Mammary epithelial cell (primary cell): ENCODE results near the gene PIGB.

Experiments used
- CTCF ChIP-seq, 2 donors: IDR thresholded peaks in 1 of 2; conservative IDR thresholded peaks in 1 of 2; 2 replicates each; pipeline ENCODE4 v1.5.1; 2011 to 2012; ENCODE audit warnings: inconsistent platforms in 2 of 2, low read length in 2 of 2, mild to moderate bottlenecking in 2 of 2, control low read depth in 1 of 2, low read depth in 1 of 2; ENCODE audit not compliant: insufficient read depth in 1 of 2; ENCODE audit errors: extremely low read depth in 1 of 2
- EZH2 ChIP-seq: IDR thresholded peaks from 2 replicates; pipeline ENCODE4 v1.6.1; 2012; ENCODE audit warnings: low read length, inconsistent platforms, borderline replicate concordance

- TF ChIP-seq CTCF (conservative IDR thresholded peaks at IDR 0.05 in 1 of 2, IDR thresholded peaks at IDR 0.05 in 1 of 2; ENCODE audit: extremely low read depth in 1 of 2, insufficient read depth in 1 of 2, low read depth in 1 of 2, low read length in 2 of 2): no peak
- no peak for TF ChIP-seq EZH2
Measured at GRCh38 chr15:55289011-55289745, 29.8 kb upstream of the PIGB start.
